K562 (cell line): Measurements from ENCODE around the gene RBM22. TPM values are rescaled to one million over a fixed set of nuclear protein-coding genes. Genes with fewer than 3 reads are reported as not detected.

Source experiments
- ATAC-seq: fragments of 200-7000 bp; cut with Tn5 transposase; 3 replicates; pipeline ENCODE4 v1.9.1; 2020; ENCODE audit warnings: moderate library complexity
- BruUV-seq: library from RNA; stranded (reverse); fragments of 400-500 nt; replicated peaks from 2 replicates; lab custom pipeline; 2021; lab: Mats Ljungman, UMichigan
- CTCF ChIA-PET: fragments of 300-600 bp; formaldehyde crosslinking; extraction: SDS; loops from one replicate; lab custom pipeline; 2021; ENCODE audit warnings: low intra/inter-chr PET ratio; lab: Yijun Ruan, JAX
- POLR2A ChIA-PET: fragments of 300-600, 350-650 bp; sonication (Branson Sonifier 250); formaldehyde crosslinking; extraction: SDS; loops from one replicate; lab custom pipeline; 2021; ENCODE audit warnings: antibody characterized with exemption, inconsistent platforms; lab: Yijun Ruan, JAX
- DNase-seq, 4 experiments: peaks; one replicate each; pipeline versions ENCODE4 v3.0.0 to v3.0.0-alpha.2; 2011 to 2018; ENCODE audit warnings: low spot score in 3 of 4, mixed read lengths in 3 of 4; ENCODE audit errors: extremely low read depth in 1 of 4
- FAIRE-seq: peaks from 2 replicates; lab custom pipeline; 2011; peaks lifted over from hg19 to GRCh38; lab: Jason Lieb, UNC
- H2AFZ ChIP-seq: 2 replicates; pipeline ENCODE4 v1.6.0; 2011; ENCODE audit warnings: low read depth, low read length, control low read depth, inconsistent platforms
- H3K27ac ChIP-seq: fragments of 200-600 bp; 3 replicates; pipeline ENCODE4 v1.8.0; 2011; ENCODE audit warnings: low read depth, mild to moderate bottlenecking, control low read depth, inconsistent platforms, low read length, moderate library complexity, mixed read lengths; ENCODE audit errors: extremely low read depth
- H3K27me3 ChIP-seq, 2 experiments: fragments of 300-600 bp in 1 of 2; 2 replicates in 1 of 2; 3 replicates in 1 of 2; pipeline versions ENCODE4 v1.6.0 to v1.8.0; 2011; ENCODE audit warnings: inconsistent platforms in 2 of 2, low read length in 2 of 2, mild to moderate bottlenecking in 1 of 2, mixed read lengths in 1 of 2, moderate library complexity in 1 of 2; ENCODE audit not compliant: control insufficient read depth in 2 of 2, insufficient read depth in 2 of 2
- H3K36me3 ChIP-seq: fragments of 300-600 bp; 3 replicates; pipeline ENCODE4 v1.8.0; 2011; ENCODE audit warnings: mild to moderate bottlenecking, low read length, inconsistent platforms; ENCODE audit not compliant: control insufficient read depth, insufficient read depth
- H3K4me1 ChIP-seq, 2 experiments: fragments of 200-600 bp in 1 of 2; replicated peaks in 1 of 2; 2 replicates in 1 of 2; 3 replicates in 1 of 2; pipeline versions ENCODE4 v1.5.1 to v1.8.0; 2011; ENCODE audit warnings: inconsistent platforms in 2 of 2, low read length in 2 of 2, mild to moderate bottlenecking in 1 of 2, mixed read lengths in 1 of 2, moderate library complexity in 1 of 2; ENCODE audit not compliant: control insufficient read depth in 2 of 2, insufficient read depth in 2 of 2
- H3K4me2 ChIP-seq: 2 replicates; pipeline ENCODE4 v1.6.1; 2011; ENCODE audit warnings: low read length, control low read depth, inconsistent platforms, mixed read lengths; ENCODE audit not compliant: insufficient read depth
- H3K4me3 ChIP-seq: fragments of 200-600 bp; sonication (generic), shearing (Covaris generic); 2 replicates; pipeline ENCODE4 v1.5.1; 2016; ENCODE audit warnings: control low read depth, inconsistent platforms
- H3K79me2 ChIP-seq: fragments of 200-600 bp; 3 replicates; pipeline ENCODE4 v1.8.0; 2011; ENCODE audit warnings: low read length, inconsistent platforms; ENCODE audit not compliant: control insufficient read depth, insufficient read depth
- H3K9ac ChIP-seq, 2 experiments: 2 replicates each; pipeline versions ENCODE4 v1.6.0 to v1.6.1; 2011; ENCODE audit warnings: low read depth in 2 of 2, low read length in 2 of 2, control low read depth in 1 of 2, inconsistent platforms in 1 of 2, mild to moderate bottlenecking in 1 of 2, mixed read lengths in 1 of 2; ENCODE audit not compliant: insufficient read depth in 1 of 2
- H3K9me1 ChIP-seq: one replicate; pipeline ENCODE4 v1.6.0; 2011; ENCODE audit warnings: inconsistent platforms, mild to moderate bottlenecking, low read length, moderate library complexity; ENCODE audit not compliant: control insufficient read depth, insufficient read depth
- H3K9me3 ChIP-seq: replicated peaks from 2 replicates; pipeline ENCODE4 v1.5.1; 2011; ENCODE audit warnings: low read depth, low read length, inconsistent platforms; ENCODE audit not compliant: control insufficient read depth, insufficient read depth
- H4K20me1 ChIP-seq: replicated peaks from 2 replicates; pipeline ENCODE4 v1.6.1; 2011; ENCODE audit warnings: low read length, inconsistent platforms, mixed read lengths; ENCODE audit not compliant: control insufficient read depth, insufficient read depth
- EGR1 ChIP-seq: fragments of 450-650 bp; conservative IDR thresholded peaks from 2 replicates; pipeline ENCODE4 v1.6.1; 2017; ENCODE audit warnings: mild to moderate bottlenecking
- KAT7 ChIP-seq: sonication (generic); formaldehyde crosslinking; IDR thresholded peaks from 2 replicates; pipeline ENCODE4 v1.8.0; 2022; ENCODE audit warnings: missing genetic modification reagents, mild to moderate bottlenecking, borderline replicate concordance
- RAD51 ChIP-seq: fragments of 450-650 bp; IDR thresholded peaks from 2 replicates; pipeline ENCODE4 v1.7.1; 2016; ENCODE audit warnings: low read depth, mild to moderate bottlenecking, borderline replicate concordance
- SNRNP70 ChIP-seq: fragments of 200-400 bp; formaldehyde crosslinking; optimal IDR thresholded peaks from 2 replicates; pipeline ENCODE3; 2017; ENCODE audit warnings: low read depth, low read length
- WGBS: fragments of 100-300 bp; shearing (Covaris generic); methylation state at CpG from one replicate; pipeline ENCODE4 v1.1.6; 2016; ENCODE audit warnings: low coverage, mixed read lengths; ENCODE audit not compliant: insufficient coverage; ENCODE audit errors: missing lambda C conversion rate; 5-methylcytosine and 5-hydroxymethylcytosine counted together
- in situ Hi-C: fragments of 300-500 bp; cut with MboI; formaldehyde crosslinking; loops from 4 replicates; pipeline ENCODE4 v1.15.0; 2018; ENCODE audit warnings: inconsistent platforms, mixed read lengths
- intact Hi-C: fragments of 100-400 bp; cut with micrococcal nuclease; formaldehyde crosslinking; loops from 2 replicates; pipeline ENCODE4 v1.14.2; 2022
- polyA plus RNA-seq, 8 experiments: library from polyadenylated mRNA; depleted of rRNA in 4 of 8; stranded (reverse) in 5 of 8; unstranded in 3 of 8; fragments of >200 nt; fragmentation: Nextera tagmentation in 2 of 8; fragmentation: Illumina TruSeq in 1 of 8; extraction: Ambion mirVana in 2 of 8; extraction: Trizol in 1 of 8; gene quantifications; 2 replicates each; pipeline versions ENCODE4 v1.2.1 to v1.2.3, GENCODE V29; 2011 to 2014; ENCODE audit warnings: inconsistent platforms in 1 of 8, missing spikeins in 1 of 8
- total RNA-seq, 7 experiments: library from RNA; depleted of rRNA in 6 of 7; stranded (reverse); fragments of >200 nt in 6 of 7; fragmentation: Illumina TruSeq in 2 of 7; extraction: Trizol in 2 of 7; gene quantifications; 2 replicates each; pipeline versions ENCODE4 v1.2.1 to v1.2.3, GENCODE V29; 2011 to 2021; ENCODE audit warnings: low replicate concordance in 1 of 7
- TF ChIP-seq, protein P1 (sequence below): sonication (generic); formaldehyde crosslinking; IDR thresholded peaks from 2 replicates; pipeline ENCODE4 v1.8.0; 2023; ENCODE audit warnings: mild to moderate bottlenecking, missing genetic modification reagents

Gene RBM22
- total and polyA plus RNA-seq, 9 of the 15 experiments (the other 6 are each of a cell fraction or from before 2014, with no cell fraction given), result 31.3 to 82.2 (median 44.8) TPM

DNA sequence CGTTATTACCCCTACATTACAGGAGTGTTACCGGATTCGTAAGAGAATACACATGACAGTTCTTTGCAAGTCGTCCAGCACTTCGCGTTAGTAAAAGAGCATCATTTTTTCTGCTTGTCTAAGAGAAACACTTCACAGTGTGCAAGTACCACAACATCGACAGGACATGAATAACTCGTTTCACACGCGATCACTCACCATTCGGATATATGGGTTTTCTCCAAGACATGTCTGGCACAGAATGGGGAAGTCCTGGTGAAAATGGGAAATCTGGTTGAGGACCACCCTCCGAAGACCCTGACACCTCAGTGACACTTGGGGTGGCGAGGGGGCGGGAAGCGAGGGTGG lies 642 bp downstream of the RBM22 start:
- WGBS, result 1% methylated on average over 14 of the region's 15 CpGs
- intact Hi-C loops, result loop anchor here (2.0 to 5.0 kb wide), 2 partner anchors 57 to 79 kb away; partner anchors contain the start of genes DCTN4 and SMIM3
- in situ Hi-C loops, result no loop called here
- no TSS peak for BruUV-seq
- H3K27ac ChIP-seq, result peak overlapping the region; percentile 90
- no peaks in the 10 kb centered on the region for H3K27me3 ChIP-seq
- H3K4me3 ChIP-seq, result peak overlapping the region; percentile 87
- FAIRE-seq, result peak; percentile 48
- no peaks in the 10 kb centered on the region for H3K9me3 ChIP-seq
- H3K9me1 ChIP-seq, result no peaks in the 10 kb centered on the region
- POLR2A ChIA-PET, result interaction anchor here (0.6 to 2.2 kb wide), 10 partner anchors 9 to 124 kb away, joined by 3 to 18 read pairs (median 4); no protein-coding TSS in a partner anchor
- TF ChIP-seq SNRNP70 (no peak), EGR1 (peak; percentile 58), KAT7 (CRISPR knock-in tag) (0 out of 2 replicates have a peak, but pooled peaks have one; percentile 9), RAD51 (no peak)
- TF ChIP-seq, protein P1, sequence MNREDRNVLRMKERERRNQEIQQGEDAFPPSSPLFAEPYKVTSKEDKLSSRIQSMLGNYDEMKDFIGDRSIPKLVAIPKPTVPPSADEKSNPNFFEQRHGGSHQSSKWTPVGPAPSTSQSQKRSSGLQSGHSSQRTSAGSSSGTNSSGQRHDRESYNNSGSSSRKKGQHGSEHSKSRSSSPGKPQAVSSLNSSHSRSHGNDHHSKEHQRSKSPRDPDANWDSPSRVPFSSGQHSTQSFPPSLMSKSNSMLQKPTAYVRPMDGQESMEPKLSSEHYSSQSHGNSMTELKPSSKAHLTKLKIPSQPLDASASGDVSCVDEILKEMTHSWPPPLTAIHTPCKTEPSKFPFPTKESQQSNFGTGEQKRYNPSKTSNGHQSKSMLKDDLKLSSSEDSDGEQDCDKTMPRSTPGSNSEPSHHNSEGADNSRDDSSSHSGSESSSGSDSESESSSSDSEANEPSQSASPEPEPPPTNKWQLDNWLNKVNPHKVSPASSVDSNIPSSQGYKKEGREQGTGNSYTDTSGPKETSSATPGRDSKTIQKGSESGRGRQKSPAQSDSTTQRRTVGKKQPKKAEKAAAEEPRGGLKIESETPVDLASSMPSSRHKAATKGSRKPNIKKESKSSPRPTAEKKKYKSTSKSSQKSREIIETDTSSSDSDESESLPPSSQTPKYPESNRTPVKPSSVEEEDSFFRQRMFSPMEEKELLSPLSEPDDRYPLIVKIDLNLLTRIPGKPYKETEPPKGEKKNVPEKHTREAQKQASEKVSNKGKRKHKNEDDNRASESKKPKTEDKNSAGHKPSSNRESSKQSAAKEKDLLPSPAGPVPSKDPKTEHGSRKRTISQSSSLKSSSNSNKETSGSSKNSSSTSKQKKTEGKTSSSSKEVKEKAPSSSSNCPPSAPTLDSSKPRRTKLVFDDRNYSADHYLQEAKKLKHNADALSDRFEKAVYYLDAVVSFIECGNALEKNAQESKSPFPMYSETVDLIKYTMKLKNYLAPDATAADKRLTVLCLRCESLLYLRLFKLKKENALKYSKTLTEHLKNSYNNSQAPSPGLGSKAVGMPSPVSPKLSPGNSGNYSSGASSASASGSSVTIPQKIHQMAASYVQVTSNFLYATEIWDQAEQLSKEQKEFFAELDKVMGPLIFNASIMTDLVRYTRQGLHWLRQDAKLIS (CRISPR knock-in tag), result 0 out of 2 replicates have a peak, but pooled peaks have one; percentile 38
- TF ChIP-seq, all 486 proteins: peak for 3
- Histone ChIP-seq H2AFZ (peak overlapping the region; percentile 97), H3K36me3 (peaks cover 45% of the 10 kb centered on the region), H3K4me2 (peak overlapping the region; percentile 91), H4K20me1 (no peaks in the 10 kb centered on the region), H3K79me2 (peaks cover 24% of the 10 kb centered on the region), H3K4me1 (peaks cover 0 to 20% of the 10 kb centered on the region in 2 experiments; a peak in 3 of 5 replicates), H3K9ac (peak overlapping the region; percentile 93 to 98)
- ATAC-seq, result peak; percentile 1; the same call in 1 of the 3 replicates
- DNase-seq, result no peak
- CTCF ChIA-PET, result interaction anchor here (1.2 to 2.0 kb wide), 2 partner anchors 147 to 303 kb away, joined by 3 to 6 read pairs; no protein-coding TSS in a partner anchor
